PFSK-1 (cell line): ENCODE results near the gene PARM1.

Experiments
- FOXP2 ChIP-seq: optimal IDR thresholded peaks from 2 replicates; pipeline ENCODE3; 2011; ENCODE audit warnings: borderline replicate concordance, control low read depth, inconsistent platforms; ENCODE audit not compliant: insufficient read depth; ENCODE audit errors: extremely low read length, extremely low read depth
- POLR2AphosphoS5 ChIP-seq: IDR thresholded peaks from 2 replicates; pipeline ENCODE4 v1.6.1; 2012; ENCODE audit warnings: low read depth, mild to moderate bottlenecking, control low read depth, low read length, moderate library complexity
- REST ChIP-seq, 2 experiments: IDR thresholded peaks; 2 replicates each; pipeline versions ENCODE4 v1.6.1 to v1.8.0; 2011 to 2012; ENCODE audit warnings: low read depth in 2 of 2, low read length in 2 of 2, control low read depth in 1 of 2, inconsistent platforms in 1 of 2, mild to moderate bottlenecking in 1 of 2, moderate library complexity in 1 of 2; ENCODE audit not compliant: insufficient read depth in 1 of 2
- SIN3A ChIP-seq: IDR thresholded peaks from 2 replicates; pipeline ENCODE4 v1.6.1; 2012; ENCODE audit warnings: mild to moderate bottlenecking, low read length, moderate library complexity, borderline replicate concordance; ENCODE audit not compliant: insufficient read depth
- TAF1 ChIP-seq: IDR thresholded peaks from 2 replicates; pipeline ENCODE4 v1.6.1; 2012; ENCODE audit warnings: low read length, control low read depth, borderline replicate concordance; ENCODE audit not compliant: insufficient read depth

PARM1 gene

GRCh38 chr4:75001871-75002270 is 69.0 kb downstream of the PARM1 start:
- TF ChIP-seq TAF1 (no peak), SIN3A (no peak)

DNA sequence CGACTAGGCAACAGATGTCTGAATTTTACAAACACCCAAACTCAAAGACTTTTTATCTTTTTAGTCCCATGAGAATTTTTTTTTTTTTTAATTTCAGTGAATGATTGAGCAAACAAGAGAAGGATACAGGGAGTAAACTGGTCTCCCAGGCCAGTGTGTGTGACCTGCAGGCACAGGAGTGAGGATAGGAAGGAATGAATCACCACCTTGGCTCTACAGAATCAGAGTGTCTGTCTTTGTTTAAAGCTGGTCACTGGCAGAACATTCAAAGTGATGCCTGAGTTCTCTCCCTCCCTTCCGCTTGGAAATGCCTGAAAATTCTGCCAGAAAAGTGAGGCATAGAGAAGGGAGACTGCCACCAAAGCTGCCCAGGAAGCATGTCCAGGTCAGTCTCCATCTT is 69.5 kb downstream of the PARM1 start:
- TF ChIP-seq TAF1 (no peak), REST (IDR thresholded peaks at IDR 0.05; ENCODE audit: insufficient read depth in 1 of 2, low read depth in 2 of 2, low read length in 2 of 2) (no peak), POLR2AphosphoS5 (no peak), FOXP2 (no peak), SIN3A (no peak)

- TF ChIP-seq POLR2AphosphoS5 (no peak), SIN3A (no peak), FOXP2 (no peak), TAF1 (no peak), REST (IDR thresholded peaks at IDR 0.05; ENCODE audit: insufficient read depth in 1 of 2, low read depth in 2 of 2, low read length in 2 of 2) (no peak)
Measured at GRCh38 chr4:75003979-75004378, 71.1 kb downstream of the PARM1 start.

GRCh38 chr4:75004755-75005668 is 72.1 kb downstream of the PARM1 start:
- no peak for TF ChIP-seq POLR2AphosphoS5
- TF ChIP-seq REST (IDR thresholded peaks at IDR 0.05; ENCODE audit: insufficient read depth in 1 of 2, low read depth in 2 of 2, low read length in 2 of 2) = no peak
- TF ChIP-seq TAF1 = no peak
- TF ChIP-seq FOXP2 = no peak
- no peak for TF ChIP-seq SIN3A

DNA sequence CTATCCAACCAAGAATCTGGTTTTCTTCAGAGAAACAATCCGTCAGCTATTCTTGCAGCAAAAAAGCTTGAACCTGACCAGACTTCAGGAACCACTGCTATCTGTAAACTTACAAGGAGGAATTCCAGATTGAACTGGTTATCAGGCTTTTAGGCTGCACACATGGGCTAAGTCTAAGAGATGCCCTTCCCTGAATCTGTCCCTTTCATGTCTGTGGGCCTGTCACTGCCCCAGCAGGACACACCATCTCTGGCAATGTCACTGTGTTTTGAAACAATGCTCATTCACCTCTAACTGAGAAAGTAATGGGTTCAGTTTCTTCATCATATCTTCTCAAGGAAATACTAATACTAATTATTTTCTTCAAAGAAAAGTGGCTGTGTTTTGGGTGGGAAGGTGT is 72.8 kb downstream of the PARM1 start:
- TF ChIP-seq FOXP2 (no peak), SIN3A (no peak)

DNA sequence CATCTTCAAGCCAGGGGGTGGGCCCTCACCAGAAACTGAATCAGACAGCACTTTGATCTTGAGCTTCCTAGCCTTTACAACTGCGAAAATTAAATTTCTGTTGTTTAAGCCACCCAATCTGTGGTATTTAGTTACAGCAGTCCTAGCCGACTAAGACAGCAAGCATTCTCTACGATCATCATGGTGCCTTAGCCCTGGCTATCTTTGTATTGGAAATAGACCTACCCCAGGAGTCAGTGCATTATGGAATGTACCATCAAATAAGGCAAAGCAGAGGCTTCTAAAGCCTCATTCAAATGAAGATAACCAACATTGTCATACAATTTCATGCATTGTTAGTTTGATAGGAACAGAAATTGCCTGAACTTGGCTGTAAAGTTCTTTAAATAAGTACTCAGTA is 75.0 kb downstream of the PARM1 start:
- TF ChIP-seq REST (IDR thresholded peaks at IDR 0.05; ENCODE audit: insufficient read depth in 1 of 2, low read depth in 2 of 2, low read length in 2 of 2) = no peak
- TF ChIP-seq FOXP2 = no peak
- TF ChIP-seq SIN3A = no peak
- no peak for TF ChIP-seq TAF1
